H1 (cell line): ENCODE data around the gene IFT81. TPM values are rescaled to one million over a fixed set of nuclear protein-coding genes. Genes with fewer than 3 reads are reported as not detected.

Source experiments
- CTCF ChIA-PET: fragments of 300-600 bp; sonication (Branson Sonifier 250); formaldehyde crosslinking; loops from one replicate; lab custom pipeline; 2021; ENCODE audit not compliant: partially characterized antibody; lab: Charles Lee
- POLR2A ChIA-PET: fragments of 300-600 bp; sonication (Branson Sonifier 250); formaldehyde crosslinking; loops from one replicate; lab custom pipeline; 2021; ENCODE audit warnings: inconsistent platforms; ENCODE audit not compliant: partially characterized antibody; lab: Charles Lee
- DNase-seq, 2 experiments: peaks; one replicate each; pipeline versions ENCODE4 v3.0.0 to v3.0.0-alpha.2; 2010 to 2022; ENCODE audit warnings: low spot score in 2 of 2, low read depth in 1 of 2, mixed read lengths in 1 of 2
- FAIRE-seq: peaks from 2 replicates; lab custom pipeline; 2011; peaks lifted over from hg19 to GRCh38; lab: Jason Lieb, UNC
- H2AFZ ChIP-seq: 2 replicates; pipeline ENCODE4 v1.8.1; 2012; ENCODE audit warnings: low read length, inconsistent platforms
- H2AK5ac ChIP-seq: 2 replicates; pipeline ENCODE4 v1.6.1; 2013; ENCODE audit warnings: low read depth, low read length
- H2BK120ac ChIP-seq: replicated peaks from 2 replicates; pipeline ENCODE3; 2013; ENCODE audit warnings: low read depth, low read length, inconsistent platforms
- H2BK12ac ChIP-seq: 2 replicates; pipeline ENCODE4 v1.6.1; 2013; ENCODE audit warnings: low read depth, low read length
- H2BK15ac ChIP-seq: 2 replicates; pipeline ENCODE4 v1.6.1; 2013; ENCODE audit warnings: low read length
- H2BK20ac ChIP-seq: 2 replicates; pipeline ENCODE4 v1.6.1; 2013; ENCODE audit warnings: low read length
- H2BK5ac ChIP-seq: 2 replicates; pipeline ENCODE4 v1.6.1; 2013; ENCODE audit warnings: low read depth, low read length
- H3K14ac ChIP-seq: 2 replicates; pipeline ENCODE4 v1.6.1; 2013; ENCODE audit warnings: inconsistent platforms; ENCODE audit not compliant: insufficient read length
- H3K18ac ChIP-seq: 2 replicates; pipeline ENCODE4 v1.6.1; 2013; ENCODE audit warnings: low read length; ENCODE audit errors: extremely low read depth
- H3K23ac ChIP-seq: 2 replicates; pipeline ENCODE4 v1.6.1; 2013; ENCODE audit warnings: inconsistent platforms; ENCODE audit not compliant: insufficient read length
- H3K23me2 ChIP-seq: 2 replicates; pipeline ENCODE4 v1.6.1; 2013; ENCODE audit warnings: low read depth, low read length
- H3K27ac ChIP-seq: 2 replicates; pipeline ENCODE4 v1.6.1; 2011; ENCODE audit warnings: low read depth, low read length, inconsistent platforms
- H3K27me3 ChIP-seq, 4 experiments: replicated peaks in 1 of 4; 1 replicate in 1 of 4; 2 replicates in 3 of 4; pipeline versions ENCODE4 v1.6.1 to v1.8.1; 2011 to 2013; ENCODE audit warnings: low read length in 3 of 4, mild to moderate bottlenecking in 3 of 4, inconsistent platforms in 2 of 4, mixed read lengths in 2 of 4, moderate library complexity in 1 of 4; ENCODE audit not compliant: control insufficient read depth in 3 of 4, insufficient read depth in 3 of 4; ENCODE audit errors: extremely low read depth in 1 of 4
- H3K36me3 ChIP-seq, 4 experiments: 2 replicates each; pipeline versions ENCODE4 v1.6.1 to v1.8.1; 2011 to 2013; ENCODE audit warnings: mild to moderate bottlenecking in 4 of 4, low read length in 3 of 4, moderate library complexity in 2 of 4, control low read depth in 1 of 4, inconsistent platforms in 1 of 4; ENCODE audit not compliant: insufficient read depth in 4 of 4, control insufficient read depth in 2 of 4
- H3K4ac ChIP-seq: replicated peaks from 2 replicates; pipeline ENCODE3; 2013; ENCODE audit warnings: low read length, low read depth, mixed read lengths, inconsistent platforms; ENCODE audit not compliant: insufficient read length
- H3K4me1 ChIP-seq, 4 experiments: replicated peaks in 1 of 4; 1 replicate in 1 of 4; 2 replicates in 3 of 4; pipeline versions ENCODE4 v1.6.1 to v1.8.1; 2011 to 2013; ENCODE audit warnings: low read length in 3 of 4, inconsistent platforms in 2 of 4, mixed read lengths in 1 of 4; ENCODE audit not compliant: insufficient read depth in 4 of 4, control insufficient read depth in 3 of 4
- H3K4me2 ChIP-seq, 2 experiments: 2 replicates each; pipeline versions ENCODE4 v1.6.1 to v1.8.1; 2011 to 2013; ENCODE audit warnings: low read depth in 2 of 2, low read length in 2 of 2, control low read depth in 1 of 2, inconsistent platforms in 1 of 2, mild to moderate bottlenecking in 1 of 2; ENCODE audit not compliant: insufficient read depth in 1 of 2
- H3K4me3 ChIP-seq, 4 experiments: fragments of 200-600, 300-600 bp in 1 of 4; sonication (generic), shearing (Covaris generic), sonication (Bioruptor Twin) in 1 of 4; 2 replicates each; pipeline versions ENCODE4 v1.5.1 to v1.8.1; 2011 to 2016; ENCODE audit warnings: low read length in 4 of 4, low read depth in 3 of 4, control low read depth in 2 of 4, inconsistent platforms in 2 of 4, mild to moderate bottlenecking in 2 of 4, mixed read lengths in 1 of 4, moderate library complexity in 1 of 4; ENCODE audit not compliant: insufficient read depth in 2 of 4; ENCODE audit errors: extremely low read depth in 1 of 4
- H3K56ac ChIP-seq: replicated peaks from 2 replicates; pipeline ENCODE3; 2013; ENCODE audit warnings: low read depth, mild to moderate bottlenecking, mixed read lengths, low read length, inconsistent platforms; ENCODE audit not compliant: insufficient read length
- H3K79me1 ChIP-seq: 2 replicates; pipeline ENCODE4 v1.6.1; 2013; ENCODE audit warnings: low read depth, low read length, control low read depth
- H3K79me2 ChIP-seq, 2 experiments: 2 replicates each; pipeline versions ENCODE4 v1.6.1 to v1.8.1; 2012 to 2013; ENCODE audit warnings: low read length in 2 of 2, mild to moderate bottlenecking in 2 of 2, inconsistent platforms in 1 of 2; ENCODE audit not compliant: insufficient read depth in 2 of 2, control insufficient read depth in 1 of 2
- H3K9ac ChIP-seq, 4 experiments: replicated peaks in 1 of 4; 1 replicate in 1 of 4; 2 replicates in 3 of 4; pipeline versions ENCODE4 v1.6.1 to v1.8.1; 2011 to 2013; ENCODE audit warnings: low read depth in 3 of 4, low read length in 3 of 4, control low read depth in 2 of 4, mild to moderate bottlenecking in 2 of 4, moderate library complexity in 2 of 4, inconsistent platforms in 1 of 4; ENCODE audit errors: extremely low read depth in 1 of 4
- H3K9me3 ChIP-seq, 2 experiments: 2 replicates each; pipeline versions ENCODE4 v1.6.1 to v1.8.1; 2012 to 2013; ENCODE audit warnings: mild to moderate bottlenecking in 2 of 2, moderate library complexity in 2 of 2, control low read depth in 1 of 2, inconsistent platforms in 1 of 2, low read depth in 1 of 2, low read length in 1 of 2, mixed read lengths in 1 of 2; ENCODE audit not compliant: insufficient read depth in 2 of 2
- H4K20me1 ChIP-seq, 2 experiments: replicated peaks in 1 of 2; 2 replicates each; pipeline versions ENCODE3 to v1.8.1; 2011 to 2013; ENCODE audit warnings: inconsistent platforms in 2 of 2, low read length in 2 of 2, mild to moderate bottlenecking in 1 of 2; ENCODE audit not compliant: insufficient read depth in 2 of 2, control insufficient read depth in 1 of 2
- H4K5ac ChIP-seq: 2 replicates; pipeline ENCODE4 v1.6.1; 2013; ENCODE audit warnings: low read length, low read depth, mixed read lengths, inconsistent platforms; ENCODE audit not compliant: insufficient read length
- H4K8ac ChIP-seq: 2 replicates; pipeline ENCODE4 v1.8.0; 2013; ENCODE audit warnings: mild to moderate bottlenecking, moderate library complexity, low read length, inconsistent platforms; ENCODE audit not compliant: insufficient read depth; ENCODE audit errors: extremely low read depth
- H4K91ac ChIP-seq: replicated peaks from 2 replicates; pipeline ENCODE3; 2013; ENCODE audit warnings: low read length, mixed read lengths, inconsistent platforms; ENCODE audit not compliant: insufficient read length
- CBX8 ChIP-seq: fragments of 300-800, 300-1000 bp; sonication (generic); IDR thresholded peaks from 2 replicates; pipeline ENCODE4 v1.7.1; 2016; ENCODE audit warnings: low read depth, low read length, borderline replicate concordance
- CTBP2 ChIP-seq: IDR thresholded peaks from 2 replicates; pipeline ENCODE4 v1.7.0; 2011; ENCODE audit warnings: borderline replicate concordance, mild to moderate bottlenecking, moderate library complexity, mixed read lengths, low read length; ENCODE audit not compliant: insufficient read depth, insufficient read length
- EP300 ChIP-seq, 2 experiments: IDR thresholded peaks; 1 replicate in 1 of 2; 2 replicates in 1 of 2; pipeline ENCODE4 v1.6.1; 2011 to 2012; ENCODE audit warnings: low read depth in 2 of 2, low read length in 2 of 2, mild to moderate bottlenecking in 2 of 2, borderline replicate concordance in 1 of 2, inconsistent platforms in 1 of 2, moderate library complexity in 1 of 2
- EZH2 ChIP-seq: fragments of 200-600 bp; sonication (generic); IDR thresholded peaks from 2 replicates; pipeline ENCODE4 v1.7.1; 2012; ENCODE audit warnings: low read depth, mild to moderate bottlenecking, moderate library complexity, low read length, inconsistent platforms; ENCODE audit not compliant: severe bottlenecking
- GTF2F1 ChIP-seq: IDR thresholded peaks from 2 replicates; pipeline ENCODE4 v1.6.1; 2012; ENCODE audit warnings: low read depth, low read length, improper control_type of control experiment, borderline replicate concordance
- PHF8 ChIP-seq: fragments of 200-600 bp; sonication (generic); conservative IDR thresholded peaks from 2 replicates; pipeline ENCODE4 v1.7.1; 2012; ENCODE audit warnings: low read depth, mild to moderate bottlenecking, inconsistent platforms, low read length, moderate library complexity
- RNF2 ChIP-seq: fragments of 200-900, 300-1000 bp; sonication (generic); IDR thresholded peaks from 2 replicates; pipeline ENCODE4 v1.7.1; 2016; ENCODE audit warnings: borderline replicate concordance, low read depth, mild to moderate bottlenecking, antibody characterized with exemption, low read length; ENCODE audit not compliant: poor library complexity, severe bottlenecking; ENCODE audit errors: missing control alignments
- RXRA ChIP-seq: IDR thresholded peaks from 2 replicates; pipeline ENCODE4 v1.6.1; 2011; ENCODE audit warnings: low read depth, mild to moderate bottlenecking, low read length, moderate library complexity; ENCODE audit not compliant: insufficient read depth
- SIRT6 ChIP-seq: IDR thresholded peaks from one replicate; pipeline ENCODE4 v1.7.1; 2012; ENCODE audit warnings: low read length, inconsistent platforms
- SP1 ChIP-seq: IDR thresholded peaks from 2 replicates; pipeline ENCODE4 v1.6.1; 2011; ENCODE audit warnings: low read depth, low read length
- SRF ChIP-seq: IDR thresholded peaks from 2 replicates; pipeline ENCODE4 v1.6.1; 2011; ENCODE audit warnings: mild to moderate bottlenecking, low read depth, low read length, moderate library complexity
- WGBS, 2 experiments: shearing (Covaris generic) in 1 of 2; methylation state at CpG; one replicate each; pipeline versions ENCODE4 v1.1.6 to v1.1.7; 2013 to 2015; ENCODE audit warnings: low lambda C conversion rate in 2 of 2, mixed read lengths in 2 of 2, inconsistent platforms in 1 of 2, low coverage in 1 of 2, missing lambda C conversion rate in 1 of 2; ENCODE audit not compliant: insufficient replicate concordance in 2 of 2, insufficient coverage in 1 of 2, insufficient read length in 1 of 2; ENCODE audit errors: extremely low coverage in 1 of 2, missing lambda C conversion rate in 1 of 2; 5-methylcytosine and 5-hydroxymethylcytosine counted together
- polyA plus RNA-seq, 7 experiments: library from polyadenylated mRNA; depleted of rRNA in 3 of 7; stranded (reverse) in 5 of 7; unstranded in 2 of 7; fragments of >200 nt in 5 of 7; fragments of 200-250 nt in 2 of 7; gene quantifications; 1 replicate in 5 of 7; 2 replicates in 1 of 7; 4 replicates in 1 of 7; pipeline versions ENCODE4 v1.2.1 to v1.2.3, GENCODE V29; 2011 to 2013; ENCODE audit warnings: missing spikeins in 2 of 7, mixed read lengths in 2 of 7
- total RNA-seq: library from RNA; stranded (reverse); fragmentation: NEBNext Ultra II Directional; extraction: Animal tissue kit (Norgen Biotek cat#: 25700); gene quantifications from 2 replicates; pipeline ENCODE4 v1.2.1, GENCODE V29; 2021

The IFT81 gene
- total and polyA plus RNA-seq, 2 of the 8 experiments (the other 6 are each of a cell fraction or from before 2014, with no cell fraction given) = 4.1 to 14.5 TPM

DNA sequence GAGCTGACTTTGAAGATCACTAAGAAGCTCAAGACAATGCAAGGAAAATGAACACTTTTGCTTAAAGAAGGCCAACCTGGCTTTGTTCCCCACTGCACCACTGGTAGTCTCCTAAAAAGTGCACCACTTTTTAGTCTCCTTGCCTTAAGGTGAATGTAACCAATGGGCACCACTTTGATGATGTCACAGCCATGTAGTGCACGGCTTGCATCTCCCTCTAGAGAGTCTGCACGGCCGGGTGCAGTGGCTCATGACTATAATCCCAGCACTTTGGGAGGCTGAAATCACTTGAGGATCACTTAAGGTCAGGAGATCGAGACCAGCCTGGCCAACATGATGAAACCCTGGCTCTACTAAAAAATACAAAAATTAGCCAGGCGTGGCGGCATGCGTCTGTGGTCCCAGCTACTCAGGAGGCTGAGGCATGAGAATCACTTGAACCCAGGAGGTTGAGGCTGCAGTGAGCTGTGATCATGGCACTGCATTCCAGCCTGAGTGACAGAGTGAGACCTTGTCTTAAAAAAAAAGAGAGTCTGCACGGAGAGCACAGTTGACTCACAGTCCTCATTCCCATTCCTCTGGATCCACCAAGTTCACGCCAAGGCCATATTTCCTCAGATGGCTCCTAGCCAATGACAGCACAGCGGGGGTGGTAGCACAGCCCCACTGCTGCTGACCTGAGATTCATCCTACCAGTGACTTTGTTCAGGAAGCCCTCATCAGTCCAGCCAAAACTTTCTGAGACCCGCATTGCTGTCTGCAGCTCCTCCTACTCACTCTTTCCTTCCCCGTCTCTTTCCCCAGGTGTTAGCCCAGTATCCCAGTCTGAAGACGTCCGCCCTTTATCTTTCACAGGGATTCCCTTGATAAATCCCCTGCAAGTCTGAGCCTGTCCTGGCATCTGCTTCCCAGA, 16.5 kb upstream of the IFT81 start:
- no peak for FAIRE-seq
- TF ChIP-seq CBX8 (no peak), CTBP2 (no peak), EP300 (IDR thresholded peaks at IDR 0.05; ENCODE audit: borderline replicate concordance in 1 of 2, low read depth in 2 of 2, low read length in 2 of 2) (no peak), PHF8 (no peak), GTF2F1 (no peak), RNF2 (no peak), EZH2 (no peak), SP1 (no peak), SIRT6 (no peak), SRF (no peak), RXRA (no peak)

More for the DNA sequence above, 16.5 kb upstream of the IFT81 start:
- no peak overlapping the region for H2BK120ac ChIP-seq
- no peak overlapping the region for H3K9ac ChIP-seq
- no peak overlapping the region for H4K91ac ChIP-seq
- no peak overlapping the region for H2BK20ac ChIP-seq
- no peak overlapping the region for H3K18ac ChIP-seq
- H3K79me1 ChIP-seq = no peaks in the 10 kb centered on the region
- no peak overlapping the region for H2BK12ac ChIP-seq
- no peak overlapping the region for H3K4me3 ChIP-seq
- H3K23me2 ChIP-seq = no peaks in the 10 kb centered on the region
- no peaks in the 10 kb centered on the region for H3K36me3 ChIP-seq
- no peak overlapping the region for H2BK5ac ChIP-seq
- ChIA-PET POLR2A (no interaction called here), CTCF (no interaction called here)
- no peak overlapping the region for H3K4me2 ChIP-seq
- H2AFZ ChIP-seq = peak overlapping the region; percentile 86
- no peak overlapping the region for H4K5ac ChIP-seq
- H3K23ac ChIP-seq = no peak overlapping the region
- no peak overlapping the region for H3K56ac ChIP-seq
- no peaks in the 10 kb centered on the region for H3K27me3 ChIP-seq
- no peak for DNase-seq
- no peak overlapping the region for H2AK5ac ChIP-seq
- no peak overlapping the region for H3K27ac ChIP-seq
- no peak overlapping the region for H4K8ac ChIP-seq
- H3K4ac ChIP-seq = no peak overlapping the region
- H3K4me1 ChIP-seq = peaks cover 0 to 4% (median under 1%) of the 10 kb centered on the region in 4 experiments; a peak in 2 of 7 replicates
- no peak overlapping the region; the same call in 1 of the 2 replicates for H2BK15ac ChIP-seq
- H4K20me1 ChIP-seq = no peaks in the 10 kb centered on the region
- no peaks in the 10 kb centered on the region for H3K79me2 ChIP-seq
- no peak overlapping the region for H3K14ac ChIP-seq
- WGBS, 2 experiments = 93% methylated on average over 14 of the region's 14 CpGs; no CpG with 5 or more reads in 1 of the 2 experiments
- 0 out of 4 replicates have a peak, but pooled peaks cover 0 to 3% of the 10 kb centered on the region in 2 experiments for H3K9me3 ChIP-seq
